Activated T-helper 1 cell treated with anti-CD3 and anti-CD28 coated beads, Interleukin-2, amount 50 U/mL, for 16 hours (primary cell): ENCODE results near the gene KCNT1.

Experiments used
- DNase-seq, 2 donors: peaks; one replicate each; pipeline ENCODE4 v3.0.0-alpha.2; 2020; ENCODE audit warnings: low read depth in 1 of 2, low spot score in 1 of 2

The KCNT1 gene

GRCh38 chr9:135840539-135840938 lies 138.6 kb downstream of the KCNT1 start:
- no peak for DNase-seq
